T-cell (primary cell): Measurements from ENCODE around the gene LRRC25. TPM values are rescaled to one million over a fixed set of nuclear protein-coding genes. Genes with fewer than 3 reads are reported as not detected.

Source experiments
- total RNA-seq, 35 experiments: library from RNA in 6 of 35; stranded (reverse) in 6 of 35; fragments of 120-200 nt in 1 of 35; gene quantifications; one replicate each; pipeline versions ENCODE4 v1.2.1 to v1.2.4 and lab custom pipeline; 2013 to 2026

Gene LRRC25
- total RNA-seq, 5 donors from 2014 or later (not counting 1 experiment from before 2014, with no cell fraction given): 0.16 to 0.33 (median 0.30) TPM; not detected in 2

Other genes starting within 250 kb of the LRRC25 start
- gene PIK3R2, start 244.5 kb downstream of the LRRC25 start, total RNA-seq: 10 to 100 TPM; 11.8 to 25.5 (median 17.6) TPM
- 10 to 100 TPM in 1 of 5 donors, 1 to 10 TPM in 4; 3.2 to 11.8 (median 5.1) TPM for gene IFI30, start 223.8 kb downstream of the LRRC25 start, total RNA-seq
- 1 to 10 TPM; 3.8 to 8.2 (median 8.1) TPM for gene MPV17L2, start 204.4 kb downstream of the LRRC25 start, total RNA-seq
- gene RAB3A, start 193.6 kb downstream of the LRRC25 start, total RNA-seq: 1 to 10 TPM; 4.7 to 8.3 (median 5.6) TPM
- gene PDE4C, start 171.2 kb downstream of the LRRC25 start, total RNA-seq: not detected
- gene IQCN, start 123.2 kb downstream of the LRRC25 start, total RNA-seq: 10 to 100 TPM in 2 of 5 donors, 1 to 10 TPM in 3; 4.1 to 42.8 (median 6.3) TPM
- gene JUND, start 116.0 kb downstream of the LRRC25 start, total RNA-seq: 1,000 to 10,000 TPM in 1 of 5 donors, 100 to 1,000 TPM in 4; 247 to 1,161 (median 272) TPM
- 10 to 100 TPM; 58.5 to 82.7 (median 69.1) TPM for gene LSM4, start 74.5 kb downstream of the LRRC25 start, total RNA-seq
- gene PGPEP1, start 57.0 kb downstream of the LRRC25 start, total RNA-seq: 10 to 100 TPM; 35.7 to 52.6 (median 45.1) TPM
- gene GDF15, start 11.5 kb downstream of the LRRC25 start, total RNA-seq: 1 to 10 TPM in 3 of 5 donors, not detected in 2; 1.5 to 1.7 (median 1.5) TPM
- 100 to 1,000 TPM in 4 of 5 donors, 10 to 100 TPM in 1; 71.3 to 127 (median 102) TPM for gene SSBP4, start 21.8 kb upstream of the LRRC25 start, total RNA-seq
- 10 to 100 TPM; 38.3 to 59.8 (median 55.0) TPM for gene ISYNA1, start 40.5 kb upstream of the LRRC25 start, total RNA-seq
- gene ELL, start 124.4 kb upstream of the LRRC25 start, total RNA-seq: 10 to 100 TPM; 27.2 to 46.4 (median 33.4) TPM
- 100 to 1,000 TPM; 158 to 282 (median 244) TPM for gene FKBP8, start 146.0 kb upstream of the LRRC25 start, total RNA-seq
- gene KXD1, start 160.2 kb upstream of the LRRC25 start, total RNA-seq: 100 to 1,000 TPM in 1 of 5 donors, 10 to 100 TPM in 4; 73.1 to 112 (median 95.8) TPM
- gene UBA52, start 174.2 kb upstream of the LRRC25 start, total RNA-seq: 1,000 to 10,000 TPM; 1,917 to 2,053 (median 1,972) TPM
- gene REX1BD, start 191.2 kb upstream of the LRRC25 start, total RNA-seq: 100 to 1,000 TPM in 4 of 5 donors, 10 to 100 TPM in 1; 91.8 to 166 (median 150) TPM
- under 1 TPM in 2 of 5 donors, not detected in 3; 0.56 to 0.73 TPM for gene CRLF1, start 209.2 kb upstream of the LRRC25 start, total RNA-seq
- under 1 TPM in 2 of 5 donors, not detected in 3; 0.38 to 0.40 TPM for gene TMEM59L, start 215.2 kb upstream of the LRRC25 start, total RNA-seq
- gene KLHL26, start 239.4 kb upstream of the LRRC25 start, total RNA-seq: 10 to 100 TPM in 4 of 5 donors, 1 to 10 TPM in 1; 8.8 to 16.4 (median 14.1) TPM